ENCODE data around the gene AKAP7.

The AKAP7 gene

DNA sequence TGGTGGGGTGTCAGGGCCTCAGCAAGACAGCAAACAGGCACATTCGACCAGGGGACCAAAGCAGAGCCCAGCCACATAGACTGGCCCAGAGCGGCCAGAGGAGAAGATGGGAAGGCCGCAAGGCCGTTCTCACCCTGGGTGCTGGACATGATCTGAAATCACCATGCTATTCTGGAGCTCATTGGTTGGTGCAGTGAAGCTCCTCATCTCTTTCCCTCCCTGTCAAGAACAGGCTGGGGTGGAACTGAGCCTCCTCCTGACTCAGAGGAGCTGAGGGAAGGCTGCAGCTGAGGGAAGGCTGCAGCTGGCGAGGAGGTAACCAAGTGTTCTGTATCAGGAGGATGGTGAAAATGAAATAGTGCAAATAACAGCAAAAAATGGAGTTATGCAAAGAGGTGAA is 80.0 kb downstream of the AKAP7 start:
- peaks cover 2% of the 10 kb centered on the region for H3K36me3 ChIP-seq (ENCODE audit: control insufficient read depth, insufficient read depth, low read length)
- H3K9ac ChIP-seq = no peak overlapping the region
- no peak overlapping the region for H3K27ac ChIP-seq
- no peaks in the 10 kb centered on the region for H3K9me3 ChIP-seq (ENCODE audit: control insufficient read depth, low read length)
- no peak overlapping the region for H3K4me2 ChIP-seq (ENCODE audit: low read length)
- no peaks in the 10 kb centered on the region for H3K27me3 ChIP-seq (ENCODE audit: control insufficient read depth, insufficient read depth, low read length)
- H3K4me1 ChIP-seq = peaks cover 7% of the 10 kb centered on the region
- no peaks in the 10 kb centered on the region for H3K79me2 ChIP-seq
- H2AFZ ChIP-seq = no peak overlapping the region
- TF ChIP-seq, protein P1, sequence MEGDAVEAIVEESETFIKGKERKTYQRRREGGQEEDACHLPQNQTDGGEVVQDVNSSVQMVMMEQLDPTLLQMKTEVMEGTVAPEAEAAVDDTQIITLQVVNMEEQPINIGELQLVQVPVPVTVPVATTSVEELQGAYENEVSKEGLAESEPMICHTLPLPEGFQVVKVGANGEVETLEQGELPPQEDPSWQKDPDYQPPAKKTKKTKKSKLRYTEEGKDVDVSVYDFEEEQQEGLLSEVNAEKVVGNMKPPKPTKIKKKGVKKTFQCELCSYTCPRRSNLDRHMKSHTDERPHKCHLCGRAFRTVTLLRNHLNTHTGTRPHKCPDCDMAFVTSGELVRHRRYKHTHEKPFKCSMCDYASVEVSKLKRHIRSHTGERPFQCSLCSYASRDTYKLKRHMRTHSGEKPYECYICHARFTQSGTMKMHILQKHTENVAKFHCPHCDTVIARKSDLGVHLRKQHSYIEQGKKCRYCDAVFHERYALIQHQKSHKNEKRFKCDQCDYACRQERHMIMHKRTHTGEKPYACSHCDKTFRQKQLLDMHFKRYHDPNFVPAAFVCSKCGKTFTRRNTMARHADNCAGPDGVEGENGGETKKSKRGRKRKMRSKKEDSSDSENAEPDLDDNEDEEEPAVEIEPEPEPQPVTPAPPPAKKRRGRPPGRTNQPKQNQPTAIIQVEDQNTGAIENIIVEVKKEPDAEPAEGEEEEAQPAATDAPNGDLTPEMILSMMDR (IDR thresholded peaks at IDR 0.05) = no peak
- H3K4me3 ChIP-seq (ENCODE audit: low read depth, low read length) = no peak overlapping the region

DNA sequence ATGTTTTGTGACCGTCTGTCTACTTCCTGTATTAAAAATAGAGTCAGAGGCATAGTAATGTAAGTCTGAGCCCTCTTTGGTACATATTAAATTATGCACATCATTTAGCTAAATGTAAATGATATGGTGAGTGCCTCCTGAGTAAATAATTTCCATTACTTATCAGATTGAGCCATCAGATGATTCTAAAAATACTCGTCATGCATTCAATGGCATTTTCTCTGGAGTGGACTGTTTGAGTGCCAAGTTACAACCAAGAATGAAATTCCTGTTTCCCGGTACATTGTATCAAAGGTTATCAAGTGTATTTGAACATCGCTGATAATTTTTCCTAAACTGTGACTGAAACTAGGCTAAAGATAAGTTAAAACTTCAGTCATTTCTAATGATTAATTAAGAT is 81.0 kb downstream of the AKAP7 start:
- H3K4me2 ChIP-seq (ENCODE audit: low read length) = peak overlapping the region; percentile 6
- H3K36me3 ChIP-seq (ENCODE audit: control insufficient read depth, insufficient read depth, low read length) = peaks cover 2% of the 10 kb centered on the region
- no peak overlapping the region for H3K4me3 ChIP-seq (ENCODE audit: low read depth, low read length)
- H3K79me2 ChIP-seq = no peaks in the 10 kb centered on the region
- H3K27ac ChIP-seq = no peak overlapping the region
- H2AFZ ChIP-seq = no peak overlapping the region
- no peaks in the 10 kb centered on the region for H3K27me3 ChIP-seq (ENCODE audit: control insufficient read depth, insufficient read depth, low read length)
- TF ChIP-seq, protein P1 (IDR thresholded peaks at IDR 0.05) = no peak
- H3K9me3 ChIP-seq (ENCODE audit: control insufficient read depth, low read length) = no peaks in the 10 kb centered on the region
- H3K9ac ChIP-seq = no peak overlapping the region
- peaks cover 7% of the 10 kb centered on the region for H3K4me1 ChIP-seq

DNA sequence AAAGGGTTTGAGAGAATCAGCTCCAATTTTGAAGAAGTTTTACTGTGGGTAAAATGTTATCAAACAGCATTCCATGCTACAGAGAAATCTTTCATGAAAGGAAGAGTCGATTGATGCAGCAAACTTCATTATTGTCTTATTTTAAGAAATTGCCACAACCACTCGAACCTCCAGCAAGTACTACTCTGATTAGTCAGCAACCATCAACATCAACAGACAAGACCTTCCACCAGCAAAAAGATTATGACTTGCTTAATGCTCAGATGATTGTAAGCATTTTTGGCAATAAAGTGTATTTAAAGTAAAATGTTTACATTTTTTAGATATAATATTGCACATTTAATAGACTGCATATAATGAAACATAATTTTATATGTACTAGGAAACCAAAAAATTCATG is 87.5 kb downstream of the AKAP7 start:
- H3K9ac ChIP-seq = no peak overlapping the region
- H3K79me2 ChIP-seq = no peaks in the 10 kb centered on the region
- no peak overlapping the region for H2AFZ ChIP-seq
- H3K4me3 ChIP-seq (ENCODE audit: low read depth, low read length) = no peak overlapping the region
- H3K27me3 ChIP-seq (ENCODE audit: control insufficient read depth, insufficient read depth, low read length) = no peaks in the 10 kb centered on the region
- no peak overlapping the region for H3K27ac ChIP-seq
- H3K36me3 ChIP-seq (ENCODE audit: control insufficient read depth, insufficient read depth, low read length) = peaks cover 2% of the 10 kb centered on the region
- no peaks in the 10 kb centered on the region for H3K4me1 ChIP-seq
- no peak overlapping the region for H3K4me2 ChIP-seq (ENCODE audit: low read length)
- no peaks in the 10 kb centered on the region for H3K9me3 ChIP-seq (ENCODE audit: control insufficient read depth, low read length)
- TF ChIP-seq, protein P1 (IDR thresholded peaks at IDR 0.05) = no peak

DNA sequence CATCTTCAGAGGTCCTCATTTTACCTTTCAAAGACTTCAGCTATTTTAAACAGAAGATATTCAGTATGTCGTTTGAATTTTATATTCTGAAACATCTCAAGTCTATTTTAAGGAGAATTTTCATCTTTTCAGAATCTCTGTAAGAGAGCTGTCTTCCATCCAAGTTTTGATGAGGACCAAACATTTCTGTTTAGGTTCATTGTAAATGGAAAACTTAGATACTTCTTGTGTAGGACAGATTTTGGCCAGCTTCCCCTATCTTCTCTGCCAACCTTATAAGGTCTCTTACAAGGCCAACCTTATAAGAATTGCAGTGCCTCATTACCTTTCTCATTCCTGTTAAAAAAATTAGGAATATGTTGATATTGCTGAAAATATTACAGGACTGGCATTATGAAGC is 88.1 kb downstream of the AKAP7 start:
- H3K4me2 ChIP-seq (ENCODE audit: low read length) = no peak overlapping the region
- H3K4me1 ChIP-seq = no peaks in the 10 kb centered on the region
- H3K4me3 ChIP-seq (ENCODE audit: low read depth, low read length) = no peak overlapping the region
- TF ChIP-seq, protein P1 (IDR thresholded peaks at IDR 0.05) = no peak
- no peak overlapping the region for H2AFZ ChIP-seq
- no peak overlapping the region for H3K9ac ChIP-seq
- H3K36me3 ChIP-seq (ENCODE audit: control insufficient read depth, insufficient read depth, low read length) = peaks cover 2% of the 10 kb centered on the region
- no peak overlapping the region for H3K27ac ChIP-seq
- H3K27me3 ChIP-seq (ENCODE audit: control insufficient read depth, insufficient read depth, low read length) = no peaks in the 10 kb centered on the region
- H3K79me2 ChIP-seq = no peaks in the 10 kb centered on the region
- no peaks in the 10 kb centered on the region for H3K9me3 ChIP-seq (ENCODE audit: control insufficient read depth, low read length)

DNA sequence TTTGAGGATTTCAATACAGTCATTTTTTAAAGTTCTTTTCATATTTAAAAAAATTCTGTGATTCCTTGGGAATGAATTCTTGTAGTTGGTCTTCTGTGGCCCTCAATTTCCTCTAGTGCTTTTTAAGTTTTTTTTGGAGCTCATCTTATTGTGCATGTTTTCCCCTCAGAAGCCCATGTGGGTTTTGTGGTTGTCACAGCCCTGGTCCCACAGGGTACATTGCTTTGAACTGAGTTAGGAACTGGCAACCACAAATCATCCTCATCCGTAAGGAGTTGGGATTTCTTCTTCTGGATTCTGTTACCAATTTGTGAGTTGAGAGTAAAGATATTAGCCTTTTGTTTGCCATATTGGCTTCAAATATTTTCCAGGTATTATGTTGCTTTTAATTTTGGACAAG is 89.9 kb downstream of the AKAP7 start:
- TF ChIP-seq, protein P1 (IDR thresholded peaks at IDR 0.05) = no peak
- H3K9me3 ChIP-seq (ENCODE audit: control insufficient read depth, low read length) = no peaks in the 10 kb centered on the region
- H3K4me1 ChIP-seq = no peaks in the 10 kb centered on the region
- no peak overlapping the region for H3K4me3 ChIP-seq (ENCODE audit: low read depth, low read length)
- H3K36me3 ChIP-seq (ENCODE audit: control insufficient read depth, insufficient read depth, low read length) = no peaks in the 10 kb centered on the region
- no peak overlapping the region for H3K9ac ChIP-seq
- H3K27me3 ChIP-seq (ENCODE audit: control insufficient read depth, insufficient read depth, low read length) = no peaks in the 10 kb centered on the region
- H3K27ac ChIP-seq = no peak overlapping the region
- no peak overlapping the region for H3K4me2 ChIP-seq (ENCODE audit: low read length)
- no peaks in the 10 kb centered on the region for H3K79me2 ChIP-seq
- H2AFZ ChIP-seq = no peak overlapping the region

Data from parathyroid adenoma (tissue), 2 donors.